Activated naive CD4-positive, alpha-beta T cell treated with anti-CD3 and anti-CD28 coated beads, Interleukin-2, amount 10 ng/mL, durations not matched to agents 7 days and 5 days (primary cell): ENCODE measurements around the gene TP73.
A peak's percentile ranks its signal among the peaks of the same experiment; 100 is the strongest.

Experiments used
- CTCF ChIA-PET: fragments of 350-600 bp; sonication (Branson Sonifier 250); formaldehyde crosslinking; loops from one replicate; lab custom pipeline; 2021; ENCODE audit warnings: antibody characterized with exemption; lab: Charles Lee
- DNase-seq: peaks from one replicate; pipeline ENCODE4 v3.0.0-alpha.2; 2020
- H3K27ac Mint-ChIP-seq: one replicate; pipeline ENCODE4 v1.8.0; 2021; ENCODE audit warnings: mild to moderate bottlenecking, moderate library complexity, mixed read lengths
- H3K27me3 Mint-ChIP-seq: one replicate; pipeline ENCODE4 v1.8.0; 2021; ENCODE audit warnings: mild to moderate bottlenecking, mixed read lengths
- H3K36me3 Mint-ChIP-seq: one replicate; pipeline ENCODE4 v1.8.0; 2021; ENCODE audit warnings: mixed read lengths
- H3K4me1 Mint-ChIP-seq: one replicate; pipeline ENCODE4 v1.8.0; 2021; ENCODE audit warnings: mixed read lengths
- H3K4me3 Mint-ChIP-seq: one replicate; pipeline ENCODE4 v1.8.0; 2021; ENCODE audit warnings: mild to moderate bottlenecking, moderate library complexity, mixed read lengths
- H3K9me3 Mint-ChIP-seq: one replicate; pipeline ENCODE4 v1.8.0; 2021; ENCODE audit warnings: mixed read lengths

TP73 gene

DNA sequence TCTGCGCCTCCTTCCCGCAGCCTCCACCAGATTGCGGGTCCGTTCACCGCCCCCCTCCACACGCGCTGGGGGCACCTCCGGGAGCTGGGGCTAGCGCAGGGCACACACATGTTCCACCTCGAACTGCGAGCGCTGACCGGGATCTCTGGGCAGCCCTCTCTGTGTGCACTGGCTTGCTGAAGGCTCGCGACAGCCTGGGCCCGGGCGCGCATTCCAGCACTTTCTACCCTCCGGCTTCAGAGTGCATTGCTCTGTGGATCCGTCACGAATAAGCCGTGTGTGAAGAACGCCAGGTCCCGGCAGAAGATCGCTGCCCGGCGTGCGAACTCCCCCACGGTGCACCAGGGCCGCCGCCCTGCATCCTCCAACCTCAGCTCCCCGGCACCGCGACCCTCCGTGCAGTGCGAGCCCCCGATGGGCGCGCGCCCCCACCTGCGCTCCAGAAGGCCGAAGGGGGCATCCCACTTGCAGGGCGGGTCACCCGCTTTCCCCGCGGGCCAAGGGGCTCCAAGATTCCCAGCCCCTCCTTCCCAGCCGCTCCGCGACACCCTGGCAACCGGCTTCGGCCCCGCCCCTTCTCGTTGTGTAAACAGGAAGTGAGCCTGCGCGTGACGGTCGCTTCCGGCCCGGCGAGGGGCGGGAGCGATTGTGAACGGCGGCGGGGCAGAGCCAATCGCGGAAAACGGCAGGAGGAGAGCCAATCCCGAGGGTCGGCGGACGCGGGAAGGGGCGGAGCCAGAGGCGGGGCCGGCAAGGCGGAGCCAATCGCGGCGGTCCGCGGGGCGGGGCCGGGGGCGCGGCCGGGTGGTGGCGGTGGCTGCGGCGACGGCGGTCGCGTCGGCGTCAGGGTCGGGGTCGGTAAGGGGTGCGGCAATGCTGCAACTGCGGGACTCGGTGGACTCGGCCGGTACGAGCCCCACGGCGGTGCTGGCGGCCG, 27.8 kb upstream of the TP73 start, which contains the start of gene TPRG1L:
TPRG1L (plus strand) TSS at position 816 of the 937 bp plus-strand sequence; CDS start at position 874, 58 bp downstream.
- peak within 1 kb of the TSS; percentile 81 for H3K4me3 Mint-ChIP-seq
- no peaks in the 10 kb centered on the region for H3K9me3 Mint-ChIP-seq
- CTCF ChIA-PET = interaction anchor here (1.3 to 1.9 kb wide), 2 partner anchors 10 to 171 kb away, joined by 3 to 9 read pairs; no protein-coding TSS in a partner anchor
- peaks cover 31% of the 10 kb centered on the region for H3K4me1 Mint-ChIP-seq
- peaks cover 29% of the 10 kb centered on the region for H3K27me3 Mint-ChIP-seq
- H3K36me3 Mint-ChIP-seq = peaks cover 7% of the 10 kb centered on the region
- H3K27ac Mint-ChIP-seq = peak within 1 kb of the TSS; percentile 89
- peak; percentile 98 for DNase-seq

DNA sequence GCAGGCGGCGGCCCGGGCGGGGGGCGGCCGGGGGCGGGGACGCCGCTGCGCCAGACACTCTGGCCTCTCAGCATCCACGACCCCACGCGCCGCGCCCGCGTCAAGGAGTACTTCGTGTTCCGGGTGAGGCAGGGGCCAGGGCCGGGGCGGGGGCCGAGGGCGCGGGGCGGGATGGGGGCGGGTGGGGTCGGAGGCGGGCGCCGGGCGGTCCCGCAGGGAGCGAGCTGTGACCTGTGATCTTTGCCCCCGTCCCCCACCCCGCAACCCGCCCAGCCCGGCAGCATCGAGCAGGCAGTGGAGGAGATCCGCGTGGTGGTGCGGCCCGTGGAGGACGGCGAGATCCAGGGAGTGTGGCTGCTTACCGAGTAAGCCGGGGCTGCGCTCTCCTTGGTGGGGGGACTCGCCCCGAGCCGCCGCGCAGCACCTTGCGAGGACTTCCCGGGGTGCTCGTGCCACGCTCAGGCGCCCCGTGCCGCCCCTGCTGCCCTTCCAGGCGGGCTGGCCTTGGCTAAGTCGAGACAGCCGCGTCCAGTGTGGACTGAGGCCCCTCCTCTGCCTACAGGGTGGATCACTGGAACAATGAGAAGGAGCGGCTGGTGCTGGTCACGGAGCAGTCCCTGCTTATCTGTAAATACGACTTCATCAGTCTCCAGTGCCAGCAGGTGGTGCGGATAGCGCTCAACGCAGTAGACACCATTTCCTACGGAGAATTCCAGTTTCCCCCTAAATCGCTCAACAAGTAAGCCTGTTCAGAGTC, 27.0 kb upstream of the TP73 start:
- CTCF ChIA-PET = no interaction called here
- H3K4me1 Mint-ChIP-seq = peaks cover 35% of the 10 kb centered on the region
- H3K27me3 Mint-ChIP-seq = peaks cover 26% of the 10 kb centered on the region
- H3K27ac Mint-ChIP-seq = peak overlapping the region; percentile 89
- peak overlapping the region; percentile 81 for H3K4me3 Mint-ChIP-seq
- no peaks in the 10 kb centered on the region for H3K9me3 Mint-ChIP-seq
- no peak for DNase-seq
- H3K36me3 Mint-ChIP-seq = peaks cover 7% of the 10 kb centered on the region

DNA sequence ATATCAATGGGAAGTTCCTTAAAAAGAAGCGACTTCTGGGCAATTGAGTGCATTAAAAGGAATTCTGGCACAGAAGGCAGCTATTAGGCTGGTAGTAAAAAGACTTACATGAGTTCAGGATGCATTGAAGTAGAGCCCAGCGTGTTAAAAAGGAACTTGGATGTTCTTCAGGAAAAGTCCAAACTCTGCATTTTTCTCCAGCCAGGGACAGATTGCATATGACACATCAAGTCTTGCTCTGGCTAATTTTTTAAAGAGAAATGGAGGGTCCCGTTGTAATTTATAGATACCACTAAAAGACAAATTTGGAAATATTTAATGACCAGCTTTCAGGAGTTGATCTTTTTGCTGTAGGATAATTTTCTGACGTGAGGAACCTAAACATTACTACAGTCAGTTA, 26.3 kb upstream of the TP73 start:
- CTCF ChIA-PET = no interaction called here
- Mint-ChIP-seq H3K4me1 (peaks cover 36% of the 10 kb centered on the region), H3K4me3 (peak overlapping the region; percentile 81), H3K36me3 (peaks cover 7% of the 10 kb centered on the region), H3K27ac (peak overlapping the region; percentile 52), H3K27me3 (peaks cover 26% of the 10 kb centered on the region), H3K9me3 (no peaks in the 10 kb centered on the region)
- no peak for DNase-seq

DNA sequence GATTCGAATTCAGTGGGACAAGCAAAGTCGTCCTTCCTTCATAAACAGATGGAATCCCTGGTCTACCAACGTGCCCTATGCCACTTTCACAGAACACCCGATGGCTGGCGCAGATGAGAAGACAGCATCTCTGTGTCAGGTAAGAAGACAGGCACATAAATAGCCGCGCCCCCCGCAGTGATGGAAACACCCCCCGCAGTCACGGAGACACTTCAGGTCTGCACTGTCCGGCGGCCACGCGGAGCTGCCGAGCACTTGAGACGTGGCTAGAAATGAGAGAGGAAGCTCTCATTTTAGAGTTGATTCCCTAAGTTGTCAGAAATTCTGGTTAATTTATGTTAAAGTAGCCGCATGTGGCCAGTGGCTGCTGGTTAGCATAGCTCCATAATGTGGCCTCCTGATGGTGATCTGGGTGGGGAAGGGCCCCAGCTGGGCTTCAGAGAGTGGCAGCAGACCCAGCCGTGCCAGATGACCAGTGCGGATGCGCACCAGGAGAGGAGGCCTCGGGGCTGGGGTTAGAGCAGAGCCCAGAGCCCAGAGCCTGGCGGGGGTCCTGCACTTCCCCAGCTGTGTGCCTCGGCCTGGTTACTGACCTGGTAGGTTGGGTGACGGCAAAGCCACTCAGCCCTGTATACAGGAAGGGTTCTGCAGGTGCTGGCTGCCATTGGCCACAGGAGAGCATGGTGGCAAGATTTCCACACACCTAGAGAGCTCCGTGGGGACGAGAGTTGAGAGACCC, 24.6 kb upstream of the TP73 start:
- Mint-ChIP-seq H3K9me3 (no peaks in the 10 kb centered on the region), H3K27ac (no peak overlapping the region)
- CTCF ChIA-PET = interaction anchor here (1.6 kb wide), 1 partner anchor 8 kb away, joined by 7 read pairs; no protein-coding TSS in a partner anchor

DNA sequence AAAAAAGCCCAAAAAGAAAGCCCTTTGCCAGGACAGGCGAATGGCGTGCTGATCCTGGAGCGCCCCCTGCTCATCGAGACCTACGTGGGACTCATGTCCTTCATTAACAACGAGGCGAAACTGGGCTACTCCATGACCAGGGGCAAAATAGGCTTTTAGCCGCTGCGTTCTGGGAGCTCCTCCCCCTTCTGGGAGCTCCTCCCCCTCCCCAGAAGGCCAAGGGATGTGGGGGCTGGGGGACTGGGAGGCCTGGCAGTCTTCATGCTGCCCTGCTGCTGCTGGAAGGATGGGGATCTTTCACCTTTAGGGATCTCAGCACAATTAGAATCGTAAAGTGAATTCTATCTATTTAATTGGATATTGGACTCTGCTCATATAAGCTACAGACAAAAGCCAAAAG, 23.9 kb upstream of the TP73 start:
- Mint-ChIP-seq H3K4me3 (no peak overlapping the region), H3K36me3 (peaks cover 12% of the 10 kb centered on the region), H3K27ac (no peak overlapping the region), H3K9me3 (no peaks in the 10 kb centered on the region), H3K27me3 (peaks cover 14% of the 10 kb centered on the region), H3K4me1 (peaks cover 25% of the 10 kb centered on the region)
- CTCF ChIA-PET = interaction anchor here (0.9 to 1.6 kb wide), 3 partner anchors 9 to 11 kb away, joined by 3 to 7 read pairs (median 3); no protein-coding TSS in a partner anchor
- no peak for DNase-seq

More for the DNA sequence above, 24.6 kb upstream of the TP73 start:
- H3K4me3 Mint-ChIP-seq = no peak overlapping the region
- peaks cover 22% of the 10 kb centered on the region for H3K27me3 Mint-ChIP-seq
- peaks cover 7% of the 10 kb centered on the region for H3K36me3 Mint-ChIP-seq
- DNase-seq = no peak
- peaks cover 33% of the 10 kb centered on the region for H3K4me1 Mint-ChIP-seq

DNA sequence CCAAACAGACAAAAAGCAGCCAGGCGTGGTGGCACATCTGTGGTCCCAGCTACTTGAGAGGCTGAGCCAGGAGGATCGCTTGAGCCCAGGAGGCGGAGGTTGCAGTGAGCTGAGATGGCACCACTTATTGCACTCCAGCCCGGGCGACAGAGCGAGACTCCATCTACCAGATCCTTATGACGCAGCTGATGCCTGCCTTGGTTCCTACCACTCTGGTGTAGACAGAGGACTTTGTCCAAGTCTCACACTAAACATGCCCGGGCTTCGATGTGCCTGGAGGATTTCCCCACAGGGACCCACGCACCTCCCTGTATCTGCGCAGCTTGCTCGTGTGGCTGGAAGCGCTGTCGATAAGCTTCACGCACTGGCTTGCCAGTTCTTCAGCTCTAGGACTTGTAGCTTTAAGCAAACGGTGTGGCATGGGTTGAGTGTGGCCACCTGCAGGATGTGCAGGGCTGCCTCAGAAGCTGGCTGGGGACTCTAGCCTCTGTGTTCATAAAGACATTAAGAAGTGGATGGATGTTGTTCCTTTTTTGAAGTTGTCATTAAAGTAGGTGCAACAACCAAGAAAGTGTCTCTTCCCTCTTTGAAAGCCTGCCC, 22.7 kb upstream of the TP73 start:
- H3K36me3 Mint-ChIP-seq = peaks cover 18% of the 10 kb centered on the region
- H3K9me3 Mint-ChIP-seq = no peaks in the 10 kb centered on the region
- no peak overlapping the region for H3K27ac Mint-ChIP-seq
- no peak for DNase-seq
- H3K4me1 Mint-ChIP-seq = peaks cover 13% of the 10 kb centered on the region
- H3K4me3 Mint-ChIP-seq = no peak overlapping the region
- H3K27me3 Mint-ChIP-seq = peaks cover 2% of the 10 kb centered on the region
- CTCF ChIA-PET = interaction anchor here (0.7 to 1.8 kb wide), 5 partner anchors 9 to 176 kb away, joined by 3 to 7 read pairs (median 3); no protein-coding TSS in a partner anchor

DNA sequence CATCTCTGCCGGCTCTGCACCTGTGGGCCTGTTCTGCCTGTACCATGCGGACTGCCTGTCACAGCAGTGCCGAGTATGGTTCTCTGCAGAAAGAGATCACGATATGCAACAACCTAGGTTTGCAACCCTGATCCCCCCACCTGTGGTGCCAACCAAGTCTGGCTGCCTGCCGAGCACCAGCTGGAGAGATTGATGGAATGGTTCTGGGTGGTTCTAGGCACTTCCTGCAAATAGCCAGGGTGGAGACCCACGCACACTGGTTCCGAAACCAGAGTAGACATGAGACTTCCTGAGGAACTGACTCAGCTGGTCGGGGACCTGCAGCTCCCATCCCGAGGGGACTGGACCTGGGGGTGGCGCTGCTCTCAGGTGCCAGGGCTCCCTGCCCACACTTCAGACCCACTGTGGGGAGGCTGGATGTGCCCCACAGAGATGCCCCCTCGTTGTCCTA, 22.1 kb upstream of the TP73 start:
- CTCF ChIA-PET = interaction anchor here (0.6 to 1.8 kb wide), 6 partner anchors 10 to 177 kb away, joined by 3 to 7 read pairs (median 3); no protein-coding TSS in a partner anchor
- Mint-ChIP-seq H3K4me1 (peaks cover 12% of the 10 kb centered on the region), H3K9me3 (no peaks in the 10 kb centered on the region), H3K27ac (peak overlapping the region; percentile 68), H3K4me3 (no peak overlapping the region), H3K27me3 (no peaks in the 10 kb centered on the region), H3K36me3 (peaks cover 19% of the 10 kb centered on the region)
- DNase-seq = no peak

DNA sequence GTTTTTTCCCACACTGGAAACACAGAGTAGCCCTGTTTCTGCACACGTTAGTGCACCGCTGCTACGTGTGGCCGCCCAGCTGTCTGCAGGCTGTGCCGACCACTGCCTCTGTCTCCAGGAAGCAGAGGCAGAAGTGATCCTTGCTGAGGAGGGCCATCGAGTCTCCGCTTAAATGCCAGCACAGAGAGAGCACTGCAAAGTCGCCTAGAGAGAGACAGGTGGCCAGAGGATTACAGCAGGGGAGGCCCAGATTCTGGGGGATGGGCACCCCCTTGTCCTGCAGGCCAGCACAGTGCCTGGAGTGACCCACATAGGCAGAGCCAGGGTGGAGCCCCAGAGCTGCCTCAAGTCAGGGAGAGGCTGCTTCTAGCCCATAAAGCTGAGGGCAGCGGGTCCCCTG, 21.4 kb upstream of the TP73 start:
- H3K27me3 Mint-ChIP-seq = no peaks in the 10 kb centered on the region
- H3K4me1 Mint-ChIP-seq = peaks cover 8% of the 10 kb centered on the region
- CTCF ChIA-PET = interaction anchor here (0.6 to 1.8 kb wide), 3 partner anchors 11 to 87 kb away, joined by 3 to 7 read pairs (median 4); no protein-coding TSS in a partner anchor
- H3K36me3 Mint-ChIP-seq = peaks cover 20% of the 10 kb centered on the region
- DNase-seq = no peak
- H3K9me3 Mint-ChIP-seq = no peaks in the 10 kb centered on the region
- no peak overlapping the region for H3K4me3 Mint-ChIP-seq
- H3K27ac Mint-ChIP-seq = peak overlapping the region; percentile 19

DNA sequence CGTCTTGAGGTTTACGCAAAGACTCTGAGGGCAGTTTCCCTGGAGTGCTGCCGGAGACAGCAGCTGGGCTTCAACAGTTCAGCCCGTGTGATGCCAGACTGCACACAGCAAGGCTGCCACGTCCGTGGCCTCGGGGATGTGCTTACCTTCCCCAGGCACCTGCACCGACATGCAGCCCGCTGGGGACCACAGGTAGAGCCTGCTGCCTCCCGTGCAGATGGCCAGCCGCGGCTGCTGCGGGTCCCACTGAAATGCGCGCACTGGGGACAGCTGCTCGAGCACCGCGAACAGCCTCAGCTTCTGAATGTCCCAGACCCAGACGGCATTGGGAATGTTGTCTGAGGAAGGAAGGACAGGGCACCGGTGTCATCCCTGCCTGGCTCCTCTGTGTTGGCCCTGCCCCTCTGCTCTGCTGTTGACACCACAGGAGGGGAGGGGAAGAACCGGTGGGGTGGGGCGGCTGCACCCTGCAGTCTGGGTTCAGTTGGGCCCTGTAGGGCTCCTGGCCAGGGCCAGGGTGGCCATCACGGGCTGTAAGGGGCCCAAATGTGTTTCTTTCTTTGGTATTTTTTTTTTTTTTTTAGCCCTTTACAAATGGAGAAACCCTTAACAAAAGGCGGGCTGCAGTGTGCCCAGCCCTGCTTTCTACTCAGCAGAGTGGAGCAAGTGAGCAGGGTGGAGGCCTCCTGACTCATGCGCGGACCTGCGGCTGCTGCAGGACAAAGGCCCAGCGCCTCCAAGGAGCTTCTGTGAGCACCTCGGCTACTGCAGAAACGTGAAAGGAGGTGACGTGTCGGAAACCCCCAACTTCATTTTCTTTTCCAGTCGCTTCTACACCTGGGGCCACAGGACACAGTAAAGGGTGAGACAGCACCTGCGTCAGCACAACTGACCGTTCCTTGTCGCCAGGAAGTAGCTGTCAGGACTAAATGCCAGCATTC, 20.7 kb upstream of the TP73 start:
- Mint-ChIP-seq H3K4me1 (peaks cover 4% of the 10 kb centered on the region), H3K36me3 (peaks cover 18% of the 10 kb centered on the region), H3K27ac (no peak overlapping the region), H3K4me3 (no peak overlapping the region), H3K9me3 (no peaks in the 10 kb centered on the region), H3K27me3 (no peaks in the 10 kb centered on the region)
- CTCF ChIA-PET = interaction anchor here (1.7 to 1.8 kb wide), 2 partner anchors 11 to 13 kb away, joined by 4 to 7 read pairs; no protein-coding TSS in a partner anchor
- no peak for DNase-seq

DNA sequence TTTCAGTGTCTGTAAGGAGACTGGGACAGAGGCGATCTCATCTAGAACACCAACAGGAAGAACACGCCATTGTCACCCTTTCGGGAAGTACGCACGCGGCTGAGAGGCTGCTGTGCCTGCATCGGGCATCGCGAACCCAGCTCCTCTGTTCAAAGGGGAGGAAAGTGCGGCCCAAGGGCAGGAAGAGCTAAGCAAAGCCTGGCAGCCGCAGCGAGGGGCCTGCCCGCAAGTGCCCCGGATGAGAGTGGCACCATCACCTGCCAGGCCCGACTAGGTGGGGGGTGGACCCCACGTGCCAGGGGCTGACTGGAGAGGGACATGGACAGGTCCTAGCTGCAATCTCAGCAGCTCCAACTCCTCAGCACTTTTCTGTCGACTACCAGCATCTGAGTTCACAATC, 20.0 kb upstream of the TP73 start:
- H3K4me3 Mint-ChIP-seq = no peak overlapping the region
- H3K9me3 Mint-ChIP-seq = no peaks in the 10 kb centered on the region
- CTCF ChIA-PET = no interaction called here
- peaks cover 4% of the 10 kb centered on the region for H3K4me1 Mint-ChIP-seq
- peaks cover 18% of the 10 kb centered on the region for H3K36me3 Mint-ChIP-seq
- H3K27ac Mint-ChIP-seq = no peak overlapping the region
- H3K27me3 Mint-ChIP-seq = no peaks in the 10 kb centered on the region
- DNase-seq = no peak

DNA sequence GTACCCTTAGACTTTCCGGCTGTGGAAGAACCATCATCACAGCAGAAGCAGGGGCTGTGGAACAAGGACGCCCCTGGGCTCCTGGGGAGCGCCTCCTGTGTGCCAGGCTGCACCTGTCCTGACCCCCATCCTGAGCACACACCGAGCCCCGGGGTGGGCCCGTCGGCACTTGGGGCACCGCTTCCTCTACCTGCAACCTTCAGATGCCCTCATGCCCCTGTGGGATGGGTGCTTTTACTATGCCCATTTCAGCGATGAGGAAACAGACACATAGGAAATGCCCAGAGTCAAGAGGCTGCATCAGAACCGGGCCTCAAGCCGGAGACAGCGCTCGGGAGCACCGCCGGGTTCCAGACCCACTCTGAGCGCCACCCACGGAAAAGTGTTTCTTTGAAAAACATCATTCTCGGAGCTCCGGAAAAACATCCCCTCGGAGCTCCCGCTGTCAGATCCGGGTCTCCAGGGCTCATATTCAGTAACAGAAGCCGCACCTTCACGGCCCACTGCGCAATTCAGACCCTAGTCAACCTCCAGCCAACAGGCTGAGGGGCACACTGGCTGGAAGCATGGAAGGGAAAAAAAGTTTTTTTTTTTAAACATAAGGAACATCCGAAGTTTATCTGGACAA, 19.5 kb upstream of the TP73 start:
- Mint-ChIP-seq H3K4me3 (no peak overlapping the region), H3K36me3 (peaks cover 18% of the 10 kb centered on the region), H3K27ac (no peak overlapping the region), H3K4me1 (peaks cover 4% of the 10 kb centered on the region), H3K27me3 (no peaks in the 10 kb centered on the region), H3K9me3 (no peaks in the 10 kb centered on the region)
- no peak for DNase-seq
- CTCF ChIA-PET = no interaction called here
